ENCODE results near the gene ARSG.

The ARSG gene

DNA sequence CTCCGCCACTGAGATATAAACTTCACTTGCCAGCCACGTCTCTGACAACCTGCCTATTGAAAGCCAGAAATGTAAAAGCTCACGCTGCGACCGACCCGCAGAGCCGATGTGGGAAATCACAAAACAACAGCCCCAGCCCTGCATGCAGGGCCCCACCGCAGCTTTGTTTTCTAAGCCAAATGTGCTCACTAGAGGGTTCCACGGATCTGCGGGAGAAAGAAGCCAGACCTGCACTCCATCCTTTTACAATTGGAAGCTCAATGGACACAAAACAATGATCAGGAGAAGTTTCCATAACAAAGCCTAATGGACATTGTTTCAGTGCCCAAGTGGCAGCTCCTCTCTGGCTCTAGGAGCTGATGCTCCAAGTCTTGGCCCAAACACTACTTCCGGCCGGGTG is 132.9 kb downstream of the ARSG start:
- ChIA-PET POLR2A (no interaction called here), CTCF (interaction anchor here (0.7 to 1.6 kb wide), 3 partner anchors 12 to 26 kb away, joined by 3 to 13 read pairs (median 3); no protein-coding TSS in a partner anchor)
- no peaks in the 10 kb centered on the region for H3K4me1 ChIP-seq (ENCODE audit: control insufficient read depth, insufficient read depth, low read length)
- H3K27ac ChIP-seq (ENCODE audit: extremely low read depth, low read depth, low read length): no peak overlapping the region
- peaks cover 0 to 14% of the 10 kb centered on the region in 2 experiments; a peak in 2 of 3 replicates for H3K36me3 ChIP-seq (ENCODE audit: control insufficient read depth in 2 of 2, insufficient read depth in 1 of 2, low read length in 2 of 2)
- no peak overlapping the region for H3K4me3 ChIP-seq (ENCODE audit: low read depth, low read length)
- H3K9me3 ChIP-seq (ENCODE audit: control insufficient read depth, insufficient read depth, low read depth, low read length): no peaks in the 10 kb centered on the region
- TF ChIP-seq, protein P1, sequence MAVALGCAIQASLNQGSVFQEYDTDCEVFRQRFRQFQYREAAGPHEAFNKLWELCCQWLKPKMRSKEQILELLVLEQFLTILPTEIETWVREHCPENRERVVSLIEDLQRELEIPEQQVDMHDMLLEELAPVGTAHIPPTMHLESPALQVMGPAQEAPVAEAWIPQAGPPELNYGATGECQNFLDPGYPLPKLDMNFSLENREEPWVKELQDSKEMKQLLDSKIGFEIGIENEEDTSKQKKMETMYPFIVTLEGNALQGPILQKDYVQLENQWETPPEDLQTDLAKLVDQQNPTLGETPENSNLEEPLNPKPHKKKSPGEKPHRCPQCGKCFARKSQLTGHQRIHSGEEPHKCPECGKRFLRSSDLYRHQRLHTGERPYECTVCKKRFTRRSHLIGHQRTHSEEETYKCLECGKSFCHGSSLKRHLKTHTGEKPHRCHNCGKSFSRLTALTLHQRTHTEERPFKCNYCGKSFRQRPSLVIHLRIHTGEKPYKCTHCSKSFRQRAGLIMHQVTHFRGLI (tag by site-specific recombination; IDR thresholded peaks at IDR 0.05): no peak
- TF ChIP-seq ZNF138 (tag by site-specific recombination; IDR thresholded peaks at IDR 0.05; ENCODE audit: borderline replicate concordance): no peak
- TF ChIP-seq ZNF239 (tag by site-specific recombination; IDR thresholded peaks at IDR 0.05): no peak
- no peak for TF ChIP-seq KLF7 (tag by site-specific recombination; IDR thresholded peaks at IDR 0.05; ENCODE audit: borderline replicate concordance)
- TF ChIP-seq, protein P2, sequence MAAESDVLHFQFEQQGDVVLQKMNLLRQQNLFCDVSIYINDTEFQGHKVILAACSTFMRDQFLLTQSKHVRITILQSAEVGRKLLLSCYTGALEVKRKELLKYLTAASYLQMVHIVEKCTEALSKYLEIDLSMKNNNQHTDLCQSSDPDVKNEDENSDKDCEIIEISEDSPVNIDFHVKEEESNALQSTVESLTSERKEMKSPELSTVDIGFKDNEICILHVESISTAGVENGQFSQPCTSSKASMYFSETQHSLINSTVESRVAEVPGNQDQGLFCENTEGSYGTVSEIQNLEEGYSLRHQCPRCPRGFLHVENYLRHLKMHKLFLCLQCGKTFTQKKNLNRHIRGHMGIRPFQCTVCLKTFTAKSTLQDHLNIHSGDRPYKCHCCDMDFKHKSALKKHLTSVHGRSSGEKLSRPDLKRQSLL (tag by site-specific recombination; IDR thresholded peaks at IDR 0.05): no peak
- TF ChIP-seq GLIS1 (tag by site-specific recombination; IDR thresholded peaks at IDR 0.05): no peak
- TF ChIP-seq KLF16 (tag by site-specific recombination; IDR thresholded peaks at IDR 0.05): no peak
- TF ChIP-seq ZBTB17 (tag by site-specific recombination; IDR thresholded peaks at IDR 0.05): no peak
- no peak for TF ChIP-seq ZNF843 (tag by site-specific recombination; IDR thresholded peaks at IDR 0.05)
- TF ChIP-seq ZFP69B (tag by site-specific recombination; IDR thresholded peaks at IDR 0.05): no peak
- TF ChIP-seq, protein P3, sequence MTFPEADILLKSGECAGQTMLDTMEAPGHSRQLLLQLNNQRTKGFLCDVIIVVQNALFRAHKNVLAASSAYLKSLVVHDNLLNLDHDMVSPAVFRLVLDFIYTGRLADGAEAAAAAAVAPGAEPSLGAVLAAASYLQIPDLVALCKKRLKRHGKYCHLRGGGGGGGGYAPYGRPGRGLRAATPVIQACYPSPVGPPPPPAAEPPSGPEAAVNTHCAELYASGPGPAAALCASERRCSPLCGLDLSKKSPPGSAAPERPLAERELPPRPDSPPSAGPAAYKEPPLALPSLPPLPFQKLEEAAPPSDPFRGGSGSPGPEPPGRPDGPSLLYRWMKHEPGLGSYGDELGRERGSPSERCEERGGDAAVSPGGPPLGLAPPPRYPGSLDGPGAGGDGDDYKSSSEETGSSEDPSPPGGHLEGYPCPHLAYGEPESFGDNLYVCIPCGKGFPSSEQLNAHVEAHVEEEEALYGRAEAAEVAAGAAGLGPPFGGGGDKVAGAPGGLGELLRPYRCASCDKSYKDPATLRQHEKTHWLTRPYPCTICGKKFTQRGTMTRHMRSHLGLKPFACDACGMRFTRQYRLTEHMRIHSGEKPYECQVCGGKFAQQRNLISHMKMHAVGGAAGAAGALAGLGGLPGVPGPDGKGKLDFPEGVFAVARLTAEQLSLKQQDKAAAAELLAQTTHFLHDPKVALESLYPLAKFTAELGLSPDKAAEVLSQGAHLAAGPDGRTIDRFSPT (tag by site-specific recombination; IDR thresholded peaks at IDR 0.05): no peak
- no peak for TF ChIP-seq ZNF473 (tag by site-specific recombination; IDR thresholded peaks at IDR 0.05)
- TF ChIP-seq HOXA7 (CRISPR knock-in tag; IDR thresholded peaks at IDR 0.05; ENCODE audit: borderline replicate concordance): no peak
- no peak for TF ChIP-seq KLF8 (tag by site-specific recombination; IDR thresholded peaks at IDR 0.05)
- TF ChIP-seq ZNF223 (tag by site-specific recombination; IDR thresholded peaks at IDR 0.05): no peak
- TF ChIP-seq ZNF202 (tag by site-specific recombination; IDR thresholded peaks at IDR 0.05; ENCODE audit: borderline replicate concordance): no peak

DNA sequence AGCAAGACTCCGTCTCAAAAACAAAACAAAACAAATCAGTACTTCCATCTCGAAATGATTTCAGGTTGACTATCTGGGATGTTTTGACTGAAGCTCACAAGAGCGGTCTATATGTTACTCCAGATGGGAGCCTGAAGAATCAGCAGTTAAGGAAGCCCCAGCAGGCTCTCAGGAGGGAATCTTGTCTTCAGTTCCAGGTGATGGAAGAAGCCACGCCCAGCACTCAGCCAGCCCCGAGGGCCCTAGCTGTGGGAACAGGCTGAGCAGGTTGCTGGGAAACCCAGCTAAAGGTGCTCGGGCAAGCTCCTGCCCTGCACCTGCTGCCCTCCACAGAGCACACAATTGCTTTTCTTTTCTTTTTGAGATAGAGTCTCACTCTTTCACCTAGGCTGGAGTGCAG is 133.6 kb downstream of the ARSG start:
- Histone ChIP-seq H3K36me3 (ENCODE audit: control insufficient read depth in 2 of 2, insufficient read depth in 1 of 2, low read length in 2 of 2) (peaks cover 0 to 14% of the 10 kb centered on the region in 2 experiments; a peak in 1 of 3 replicates), H3K9me3 (ENCODE audit: control insufficient read depth, insufficient read depth, low read depth, low read length) (no peaks in the 10 kb centered on the region), H3K27ac (ENCODE audit: extremely low read depth, low read depth, low read length) (no peak overlapping the region), H3K4me3 (ENCODE audit: low read depth, low read length) (no peak overlapping the region), H3K4me1 (ENCODE audit: control insufficient read depth, insufficient read depth, low read length) (no peaks in the 10 kb centered on the region)
- ChIA-PET POLR2A (no interaction called here), CTCF (interaction anchor here (0.6 to 1.6 kb wide), 4 partner anchors 12 to 161 kb away, joined by 3 to 13 read pairs (median 3); no protein-coding TSS in a partner anchor)
- TF ChIP-seq SP3 (tag by site-specific recombination; IDR thresholded peaks at IDR 0.05): no peak
- no peak for TF ChIP-seq HOXC10 (CRISPR knock-in tag; IDR thresholded peaks at IDR 0.05)

DNA sequence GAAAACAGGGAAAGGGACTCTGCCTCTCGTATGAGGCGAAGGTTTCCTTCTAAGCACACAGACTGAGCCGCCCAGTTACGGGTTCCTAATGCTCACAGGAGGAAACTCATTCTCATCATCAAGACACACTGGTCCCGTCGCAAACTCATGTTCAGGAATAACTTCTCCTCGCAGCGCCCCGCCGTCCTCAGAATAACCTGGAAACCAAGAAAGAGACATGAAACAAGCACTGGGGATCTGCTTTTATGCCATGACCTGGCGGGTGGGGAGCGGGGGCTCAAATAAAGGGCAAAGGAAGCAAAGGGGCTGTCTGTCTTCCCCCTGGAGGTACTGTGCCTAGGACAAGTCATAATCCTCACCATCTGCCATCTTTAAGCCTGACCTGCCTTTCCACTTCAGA is 134.7 kb downstream of the ARSG start:
- Histone ChIP-seq H3K9me3 (ENCODE audit: control insufficient read depth, insufficient read depth, low read depth, low read length) (no peaks in the 10 kb centered on the region), H3K27ac (ENCODE audit: extremely low read depth, low read depth, low read length) (no peak overlapping the region), H3K4me3 (ENCODE audit: low read depth, low read length) (no peak overlapping the region), H3K4me1 (ENCODE audit: control insufficient read depth, insufficient read depth, low read length) (no peaks in the 10 kb centered on the region), H3K36me3 (ENCODE audit: control insufficient read depth in 2 of 2, insufficient read depth in 1 of 2, low read length in 2 of 2) (peaks cover 0 to 8% of the 10 kb centered on the region in 2 experiments; a peak in 1 of 3 replicates)
- POLR2A ChIA-PET: no interaction called here
- CTCF ChIA-PET: interaction anchor here (0.6 to 1.3 kb wide), 2 partner anchors 9 to 32 kb away, joined by 3 read pairs; no protein-coding TSS in a partner anchor
- TF ChIP-seq, protein P4, sequence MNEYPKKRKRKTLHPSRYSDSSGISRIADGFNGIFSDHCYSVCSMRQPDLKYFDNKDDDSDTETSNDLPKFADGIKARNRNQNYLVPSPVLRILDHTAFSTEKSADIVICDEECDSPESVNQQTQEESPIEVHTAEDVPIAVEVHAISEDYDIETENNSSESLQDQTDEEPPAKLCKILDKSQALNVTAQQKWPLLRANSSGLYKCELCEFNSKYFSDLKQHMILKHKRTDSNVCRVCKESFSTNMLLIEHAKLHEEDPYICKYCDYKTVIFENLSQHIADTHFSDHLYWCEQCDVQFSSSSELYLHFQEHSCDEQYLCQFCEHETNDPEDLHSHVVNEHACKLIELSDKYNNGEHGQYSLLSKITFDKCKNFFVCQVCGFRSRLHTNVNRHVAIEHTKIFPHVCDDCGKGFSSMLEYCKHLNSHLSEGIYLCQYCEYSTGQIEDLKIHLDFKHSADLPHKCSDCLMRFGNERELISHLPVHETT (tag by site-specific recombination; IDR thresholded peaks at IDR 0.05): no peak
- TF ChIP-seq ZNF157 (tag by site-specific recombination; IDR thresholded peaks at IDR 0.05) (no peak), ZNF558 (tag by site-specific recombination; IDR thresholded peaks at IDR 0.05) (no peak), MEIS1 (CRISPR knock-in tag; IDR thresholded peaks at IDR 0.05; ENCODE audit: borderline replicate concordance) (no peak), ZNF747 (tag by site-specific recombination; IDR thresholded peaks at IDR 0.05) (no peak), ZNF184 (tag by site-specific recombination; IDR thresholded peaks at IDR 0.05) (no peak), PRDM1 (tag by site-specific recombination; IDR thresholded peaks at IDR 0.05) (no peak), YY1 (tag by site-specific recombination; IDR thresholded peaks at IDR 0.05) (no peak), ZNF670 (tag by site-specific recombination; IDR thresholded peaks at IDR 0.05; ENCODE audit: low read depth) (no peak), TRIM28 (IDR thresholded peaks at IDR 0.05; ENCODE audit: borderline replicate concordance, low read length) (no peak)
